GM18873 (cell line): ENCODE measurements around the gene GPR137.

ENCODE experiments used
- ATAC-seq: cut with Tn5 transposase; IDR thresholded peaks from one replicate; pipeline ENCODE4 v1.9.1; 2021; ENCODE audit warnings: mild to moderate bottlenecking, moderate library complexity, moderate number of reproducible peaks; ENCODE audit not compliant: unreplicated experiment, low FRiP score

GPR137 gene

DNA sequence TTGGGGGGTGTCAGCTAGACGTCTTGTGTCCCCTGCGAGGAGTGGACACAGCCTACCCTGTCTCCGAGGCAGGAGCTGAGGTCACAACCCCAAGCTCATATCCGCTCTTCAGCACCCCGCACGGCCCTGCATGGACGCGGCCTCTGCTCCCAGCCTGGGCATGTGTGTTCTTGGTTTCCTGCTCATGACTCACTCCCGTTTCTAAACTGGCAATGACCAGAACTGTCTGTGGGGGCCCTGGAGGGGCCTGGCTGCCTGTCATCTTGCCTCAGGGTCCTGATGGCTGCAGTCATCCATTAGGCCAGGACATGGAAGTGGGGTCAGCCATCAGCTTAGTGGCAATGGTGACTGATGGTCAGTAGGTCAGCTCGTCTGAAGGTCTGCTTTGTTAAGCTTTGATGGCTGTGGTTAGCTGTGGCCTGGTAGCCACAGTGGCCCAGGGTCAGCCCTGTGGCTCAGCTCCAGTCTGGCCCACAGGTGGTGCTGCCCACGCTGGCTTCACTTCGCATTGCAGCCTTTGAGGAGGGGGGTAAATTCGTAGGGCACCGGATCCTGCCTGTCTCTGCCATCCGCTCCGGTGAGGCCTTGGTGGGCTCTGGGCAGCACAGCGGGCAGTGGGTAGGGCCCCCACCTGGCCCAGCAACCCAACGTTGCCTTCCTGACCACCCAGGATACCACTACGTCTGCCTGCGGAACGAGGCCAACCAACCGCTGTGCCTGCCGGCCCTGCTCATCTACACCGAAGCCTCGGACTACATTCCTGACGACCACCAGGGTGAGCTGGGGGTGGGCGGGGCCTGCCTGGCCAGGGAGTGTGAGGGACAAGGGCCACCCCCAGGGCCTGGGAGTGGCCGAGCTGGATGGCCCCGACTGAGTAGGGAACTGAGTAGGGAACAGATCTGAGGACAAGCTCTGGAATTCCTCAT, 22.4 kb upstream of the GPR137 start:
- no peak for ATAC-seq

DNA sequence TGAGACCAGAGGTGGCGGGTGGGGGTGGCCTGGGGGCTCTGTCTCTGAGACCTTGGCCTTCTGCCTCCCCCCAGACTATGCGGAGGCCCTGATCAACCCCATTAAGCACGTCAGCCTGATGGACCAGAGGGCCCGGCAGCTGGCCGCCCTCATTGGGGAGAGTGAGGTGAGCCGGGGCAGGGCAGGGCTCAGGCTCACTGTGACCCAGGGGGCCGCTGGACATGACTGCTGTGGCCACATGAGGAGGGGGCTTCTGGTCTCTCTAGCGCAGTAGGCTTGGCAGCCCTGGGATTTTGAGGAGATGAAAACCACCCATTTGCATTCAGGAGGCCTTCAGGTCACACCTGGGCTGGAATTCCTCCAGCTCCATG, 21.7 kb upstream of the GPR137 start:
- ATAC-seq: no peak

DNA sequence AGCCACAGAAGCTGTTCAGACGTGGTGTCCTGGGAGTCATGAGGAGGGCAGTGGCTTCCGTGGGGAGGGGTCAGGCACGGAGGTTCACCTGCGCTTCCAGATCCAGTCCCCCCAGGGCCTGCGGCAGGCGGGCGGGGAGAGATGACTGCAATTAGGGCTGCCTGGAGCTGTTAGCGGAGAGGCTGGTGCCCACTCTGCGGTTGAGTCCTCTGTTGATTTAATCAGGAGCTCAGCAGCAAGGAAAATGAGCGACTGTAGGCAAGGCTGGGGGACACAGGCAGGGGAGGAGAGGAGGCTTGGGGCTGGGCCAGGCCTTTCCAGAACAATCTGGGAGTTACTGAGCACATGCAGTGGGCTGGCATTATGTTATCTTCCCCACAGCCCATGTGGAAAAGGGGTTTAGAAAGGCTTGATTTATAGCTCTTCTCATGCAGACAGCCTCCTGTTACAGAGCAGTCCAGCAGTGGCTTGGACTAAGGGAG, 21.2 kb upstream of the GPR137 start:
- no peak for ATAC-seq

DNA sequence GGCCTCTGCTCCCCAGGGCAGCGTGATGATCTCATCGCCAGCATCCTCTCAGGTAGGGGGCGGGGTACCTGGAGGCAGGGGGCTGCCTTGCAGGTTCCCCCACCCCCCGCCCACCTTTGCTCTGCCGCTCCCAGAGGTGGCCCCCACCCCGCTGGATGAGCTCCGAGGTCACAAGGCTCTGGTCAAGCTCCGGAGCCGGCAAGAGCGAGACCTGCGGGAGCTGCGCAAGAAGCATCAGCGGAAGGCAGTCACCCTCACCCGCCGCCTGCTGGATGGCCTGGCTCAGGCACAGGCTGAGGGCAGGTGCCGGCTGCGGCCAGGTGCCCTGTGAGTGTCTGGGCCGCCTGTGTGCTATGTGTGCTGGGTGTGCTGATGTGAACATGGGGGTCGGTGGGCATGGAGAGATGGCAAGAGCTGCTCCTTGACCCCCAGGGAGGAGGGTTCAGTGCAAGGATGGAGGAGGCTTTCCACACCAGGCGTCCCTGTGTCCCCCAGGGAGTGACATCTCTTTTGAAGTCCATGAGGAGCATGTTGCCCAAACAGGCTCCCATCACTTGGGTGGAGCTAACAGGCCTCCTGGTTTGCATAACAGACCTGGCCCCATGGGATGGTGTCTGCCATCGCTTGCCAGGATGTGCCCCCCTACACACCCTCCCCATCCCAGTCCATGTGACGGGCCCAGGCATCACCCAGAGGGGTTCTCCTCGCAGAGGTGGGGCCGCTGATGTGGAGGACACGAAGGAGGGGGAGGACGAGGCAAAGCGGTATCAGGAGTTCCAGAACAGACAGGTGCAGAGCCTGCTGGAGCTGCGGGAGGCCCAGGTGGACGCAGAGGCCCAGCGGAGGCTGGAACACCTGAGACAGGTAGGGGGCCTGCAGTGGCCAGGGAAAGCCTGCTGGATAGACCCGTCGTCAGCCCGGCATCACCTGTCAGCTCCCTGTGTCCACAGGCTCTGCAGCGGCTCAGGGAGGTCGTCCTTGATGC, 20.2 kb upstream of the GPR137 start:
- no peak for ATAC-seq

DNA sequence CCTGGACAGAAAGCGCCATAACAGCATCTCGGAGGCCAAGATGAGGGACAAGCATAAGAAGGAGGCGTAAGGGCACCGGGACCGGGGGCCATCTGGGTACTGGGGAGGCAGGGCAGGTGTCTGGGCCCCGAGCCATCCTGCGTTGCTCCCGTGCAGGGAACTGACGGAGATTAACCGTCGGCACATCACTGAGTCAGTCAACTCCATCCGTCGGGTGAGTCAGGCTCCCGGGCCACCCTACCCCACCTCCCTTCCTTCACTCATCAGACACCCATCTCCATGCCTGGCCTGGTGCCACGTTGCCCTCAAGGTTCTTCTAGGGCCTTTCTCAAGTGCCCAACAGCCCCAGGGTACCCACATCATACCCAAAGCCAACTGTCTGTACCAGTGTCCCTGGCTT, 19.3 kb upstream of the GPR137 start:
- ATAC-seq: no peak

DNA sequence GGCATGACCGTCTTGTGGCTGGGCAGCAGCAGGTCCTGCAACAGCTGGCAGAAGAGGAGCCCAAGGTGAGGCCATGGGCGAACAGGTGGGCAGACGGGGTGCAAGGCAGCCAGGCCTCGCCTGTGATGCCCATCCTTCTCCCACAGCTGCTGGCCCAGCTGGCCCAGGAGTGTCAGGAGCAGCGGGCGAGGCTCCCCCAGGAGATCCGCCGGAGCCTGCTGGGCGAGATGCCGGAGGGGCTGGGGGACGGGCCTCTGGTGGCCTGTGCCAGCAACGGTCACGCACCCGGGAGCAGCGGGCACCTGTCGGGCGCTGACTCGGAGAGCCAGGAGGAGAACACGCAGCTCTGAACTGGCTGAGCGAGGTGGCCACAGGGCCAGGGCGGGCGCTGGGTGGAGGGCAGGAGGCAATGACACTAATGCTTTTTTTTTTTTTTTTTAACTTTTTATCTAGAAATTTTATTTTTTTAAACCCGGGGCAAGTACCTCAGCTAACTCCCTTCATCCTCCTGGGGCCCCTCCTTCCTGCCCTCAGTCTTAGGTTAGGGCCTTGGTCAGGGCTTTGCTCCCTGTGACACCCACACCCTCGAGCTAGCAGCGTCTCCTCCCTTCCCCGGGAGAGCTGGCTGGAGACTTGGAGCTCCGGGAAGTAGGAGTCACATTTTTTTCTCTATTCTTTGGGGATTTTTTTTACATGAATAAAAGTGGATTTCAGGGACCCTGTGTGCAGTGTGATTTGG, 18.3 kb upstream of the GPR137 start:
- ATAC-seq: no peak

DNA sequence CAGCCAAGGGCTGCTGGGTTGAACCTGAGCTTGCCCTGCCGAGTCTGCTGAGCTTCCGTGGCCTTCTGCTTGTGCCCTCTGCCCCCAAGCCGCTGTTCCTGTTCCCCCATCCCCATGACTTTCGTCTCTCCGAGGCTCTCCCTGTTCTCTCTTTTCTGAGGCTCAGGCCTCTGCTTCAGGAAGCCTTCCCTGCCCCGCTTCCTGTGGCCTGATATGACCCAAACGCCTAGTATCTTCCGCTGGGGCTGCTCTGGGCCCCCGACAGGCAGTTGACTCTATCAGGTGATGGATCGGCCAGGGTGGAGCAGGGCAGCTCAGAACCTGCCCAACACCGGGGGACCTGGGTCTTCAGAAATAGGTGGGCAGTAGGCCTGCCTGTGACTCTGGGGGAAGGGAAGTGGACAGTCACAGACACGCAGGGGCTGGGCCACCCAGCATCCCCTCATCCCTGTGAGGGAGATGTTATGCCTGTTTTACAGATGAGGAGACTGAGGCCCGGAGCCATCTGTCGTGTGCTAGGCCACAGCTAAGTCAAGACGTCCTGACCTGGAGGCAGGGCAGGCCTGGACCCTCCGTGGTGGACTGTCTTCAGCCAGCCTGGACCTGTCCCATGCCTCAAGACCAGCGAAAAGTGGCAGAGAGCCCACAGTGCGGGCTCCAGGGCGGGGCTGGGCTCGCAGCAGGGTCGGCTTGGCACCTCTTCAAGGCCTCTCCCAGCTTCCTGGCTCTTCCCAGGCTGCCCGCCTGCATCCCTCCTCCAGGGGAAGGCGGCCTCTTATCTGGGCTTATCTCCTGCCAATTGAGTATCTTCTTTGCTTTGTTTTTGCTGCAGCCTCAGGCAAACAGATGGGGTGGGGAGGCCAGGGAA, 17.4 kb upstream of the GPR137 start:
- ATAC-seq: no peak

DNA sequence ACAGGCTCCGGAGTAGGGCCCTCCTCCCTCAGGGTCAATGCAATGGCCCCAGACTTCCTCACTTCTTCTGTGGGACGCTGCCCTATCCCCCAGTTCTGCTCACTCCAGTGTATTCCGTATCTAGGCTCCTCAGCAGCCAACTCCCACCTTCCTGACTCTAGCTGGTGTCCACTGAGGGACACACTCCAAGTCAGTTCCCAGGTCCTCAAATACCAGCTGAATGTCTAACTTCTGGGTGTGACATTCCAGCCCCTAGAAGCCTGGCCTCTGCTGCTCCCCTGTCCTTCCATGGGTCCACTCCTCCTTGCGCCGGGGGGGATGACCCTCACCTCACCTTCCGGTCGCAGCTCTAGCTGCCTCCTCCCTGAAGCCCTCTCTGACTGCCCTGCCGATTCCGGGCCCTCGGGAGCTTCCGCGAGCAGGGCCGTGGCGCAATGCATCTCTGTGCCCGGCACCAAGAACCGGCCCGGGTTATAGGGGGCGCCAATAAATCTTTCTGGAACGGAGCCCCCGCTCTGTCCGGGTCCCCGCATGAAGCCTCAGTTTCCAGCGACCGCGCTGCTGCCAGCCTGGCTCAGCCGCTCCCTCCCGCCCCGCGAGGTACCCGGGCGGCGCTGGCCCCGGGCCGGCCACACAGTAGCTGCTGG, 16.6 kb upstream of the GPR137 start:
- peak; percentile 3 for ATAC-seq

DNA sequence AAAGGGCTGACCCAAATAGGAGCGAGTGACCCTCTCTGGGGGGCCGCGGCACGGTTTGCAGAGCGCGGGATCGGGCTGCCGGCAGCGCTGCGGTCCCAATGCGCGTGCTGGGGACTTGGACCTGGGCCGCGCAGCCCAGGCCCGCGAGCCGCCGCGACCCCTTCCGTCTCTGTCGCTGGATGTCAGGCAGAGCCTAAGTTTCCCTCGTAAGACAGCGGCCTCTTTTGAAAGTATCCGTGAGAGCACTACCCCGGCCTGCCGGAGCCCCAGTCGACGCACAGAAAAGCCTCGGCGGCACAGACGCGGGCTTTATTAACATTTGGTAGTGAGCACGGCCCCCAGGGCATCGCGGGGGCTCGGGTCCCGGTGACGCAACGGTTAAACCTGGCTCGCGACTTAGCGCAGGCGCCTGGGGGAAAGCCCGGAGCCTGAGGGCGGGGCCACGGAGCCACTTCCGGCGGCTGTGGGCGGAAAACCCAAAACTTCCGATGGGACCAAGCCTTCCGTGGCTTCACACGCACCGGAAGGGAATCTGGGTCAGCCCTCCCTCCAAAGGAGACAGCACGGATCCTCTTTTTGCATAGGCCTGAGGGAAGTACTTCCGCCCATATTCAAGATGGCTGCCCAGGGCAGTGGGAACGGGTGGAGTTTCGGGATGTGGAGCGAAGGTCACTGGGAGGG, 16.0 kb upstream of the GPR137 start:
- ATAC-seq: peak; percentile 71

DNA sequence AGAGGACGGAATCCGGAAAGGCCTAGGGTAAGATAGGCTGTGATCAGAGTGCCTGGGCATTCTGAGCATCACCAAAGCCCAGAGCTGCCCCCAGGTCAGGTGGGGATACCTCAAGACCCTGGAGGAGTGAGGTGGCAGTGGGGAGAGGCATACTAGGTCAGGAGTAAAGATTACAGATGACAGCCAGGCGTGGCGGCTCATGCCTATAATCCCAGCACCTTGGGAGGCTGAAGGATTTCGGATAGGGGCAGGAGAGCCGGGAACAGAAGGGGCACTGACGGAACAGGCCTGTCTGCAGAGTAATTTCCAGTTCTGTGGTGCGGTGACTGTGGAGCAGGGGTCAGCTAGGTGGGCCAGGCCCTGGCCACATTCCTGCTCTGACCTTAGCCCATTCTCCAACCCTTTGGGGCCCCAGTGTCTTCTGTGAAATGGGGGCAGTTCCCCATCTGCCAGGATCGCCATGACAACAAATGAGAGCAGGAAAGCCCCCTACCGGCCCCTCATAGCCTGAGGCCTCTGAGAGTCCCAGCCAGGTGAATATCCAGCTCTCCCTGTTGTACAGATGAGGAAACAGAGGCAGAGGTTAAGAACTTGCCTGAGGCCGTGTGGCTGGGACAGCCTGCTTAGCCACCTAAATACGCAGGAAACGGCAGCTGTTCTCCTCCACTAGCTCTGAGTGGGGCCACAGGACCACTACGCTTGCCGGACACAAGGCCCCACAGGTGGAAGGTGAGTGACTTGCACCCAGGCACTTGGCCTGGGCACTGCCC, 10.4 kb upstream of the GPR137 start:
- ATAC-seq: no peak

DNA sequence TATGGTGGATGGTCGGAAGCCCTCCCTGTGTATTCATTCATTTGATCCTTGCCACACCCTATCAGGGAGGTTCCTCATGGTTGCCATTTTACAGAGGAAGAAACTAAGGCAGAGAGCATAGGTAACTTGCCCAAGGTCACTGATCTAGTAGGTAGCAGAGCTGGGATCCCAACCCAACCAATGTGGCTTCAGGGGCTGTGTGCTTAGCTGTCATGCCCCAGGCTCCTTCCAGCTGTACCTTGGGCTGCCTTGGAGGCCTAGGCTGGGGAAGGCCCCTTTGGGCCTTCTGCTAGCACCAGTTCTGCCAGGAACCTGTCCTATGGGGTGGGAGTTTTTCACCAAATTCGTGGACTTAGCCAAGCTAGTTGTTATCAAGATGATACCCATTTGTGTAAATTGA, 9.8 kb upstream of the GPR137 start:
- no peak for ATAC-seq

DNA sequence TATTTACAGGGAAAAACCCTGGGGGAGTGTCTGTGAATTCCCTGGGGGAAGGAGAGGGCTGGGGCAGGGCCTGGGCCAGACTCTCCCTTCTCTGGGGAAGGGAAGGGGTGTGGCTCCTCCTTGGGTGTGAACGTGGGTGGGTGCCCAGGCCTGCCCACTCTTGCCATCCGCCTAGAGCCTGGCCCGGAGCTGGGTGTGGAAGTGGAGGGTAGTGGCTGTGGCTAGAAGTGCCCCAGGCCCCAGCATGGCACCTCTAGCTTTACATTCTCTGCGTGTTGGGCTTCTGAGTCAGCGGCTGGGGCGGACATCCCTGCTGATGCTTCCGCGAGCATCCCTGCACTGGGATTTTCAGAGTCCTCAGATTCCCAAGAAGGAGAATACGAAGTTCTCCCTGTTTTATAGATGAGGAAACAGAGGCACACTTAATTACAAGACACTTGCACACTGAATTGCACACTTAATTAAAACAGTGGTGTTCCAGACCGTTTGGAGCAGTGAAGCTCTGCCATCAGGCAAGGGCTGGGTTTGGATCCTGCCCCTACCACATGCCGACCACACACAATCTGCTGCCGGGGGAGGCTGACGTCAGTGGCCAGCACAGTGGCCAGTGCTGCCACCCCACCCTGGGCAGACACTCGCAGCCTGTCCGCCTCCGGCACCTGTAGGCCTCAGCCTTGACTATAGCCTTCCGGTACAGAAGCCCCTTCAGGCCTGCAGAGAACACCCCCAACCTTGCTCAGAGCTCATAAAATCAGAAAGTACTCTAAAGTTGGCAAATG, 8.8 kb upstream of the GPR137 start:
- no peak for ATAC-seq

DNA sequence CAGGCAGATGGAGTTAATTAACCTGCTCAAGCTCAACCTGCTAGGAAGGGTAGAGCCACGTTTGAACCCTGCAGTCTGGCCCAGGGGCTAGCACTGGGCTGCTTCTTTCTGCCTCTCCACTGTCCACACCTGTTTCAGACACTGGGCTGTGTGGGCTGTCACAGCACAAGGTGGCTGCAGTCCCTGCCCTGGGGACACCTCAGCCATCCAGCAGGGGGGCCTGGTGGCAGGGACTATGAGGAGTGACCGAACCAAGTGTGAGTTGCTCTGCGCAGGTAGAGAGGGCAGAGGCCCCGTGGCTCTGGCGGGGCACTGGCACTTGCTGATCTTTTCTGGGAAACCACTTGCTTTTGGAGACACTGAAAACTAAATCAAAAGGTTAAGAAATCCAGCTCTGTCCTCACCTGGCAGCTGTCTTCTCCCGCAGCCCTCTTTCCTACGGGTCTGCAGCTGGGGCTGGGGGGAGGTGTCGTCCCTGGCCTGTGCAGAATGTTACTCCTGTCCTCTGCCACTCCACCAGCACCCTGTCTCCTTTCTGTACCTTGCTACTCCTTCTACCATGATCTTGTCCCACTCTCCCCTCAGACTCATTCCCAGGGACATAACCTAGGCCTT, 7.0 kb upstream of the GPR137 start:
- no peak for ATAC-seq

DNA sequence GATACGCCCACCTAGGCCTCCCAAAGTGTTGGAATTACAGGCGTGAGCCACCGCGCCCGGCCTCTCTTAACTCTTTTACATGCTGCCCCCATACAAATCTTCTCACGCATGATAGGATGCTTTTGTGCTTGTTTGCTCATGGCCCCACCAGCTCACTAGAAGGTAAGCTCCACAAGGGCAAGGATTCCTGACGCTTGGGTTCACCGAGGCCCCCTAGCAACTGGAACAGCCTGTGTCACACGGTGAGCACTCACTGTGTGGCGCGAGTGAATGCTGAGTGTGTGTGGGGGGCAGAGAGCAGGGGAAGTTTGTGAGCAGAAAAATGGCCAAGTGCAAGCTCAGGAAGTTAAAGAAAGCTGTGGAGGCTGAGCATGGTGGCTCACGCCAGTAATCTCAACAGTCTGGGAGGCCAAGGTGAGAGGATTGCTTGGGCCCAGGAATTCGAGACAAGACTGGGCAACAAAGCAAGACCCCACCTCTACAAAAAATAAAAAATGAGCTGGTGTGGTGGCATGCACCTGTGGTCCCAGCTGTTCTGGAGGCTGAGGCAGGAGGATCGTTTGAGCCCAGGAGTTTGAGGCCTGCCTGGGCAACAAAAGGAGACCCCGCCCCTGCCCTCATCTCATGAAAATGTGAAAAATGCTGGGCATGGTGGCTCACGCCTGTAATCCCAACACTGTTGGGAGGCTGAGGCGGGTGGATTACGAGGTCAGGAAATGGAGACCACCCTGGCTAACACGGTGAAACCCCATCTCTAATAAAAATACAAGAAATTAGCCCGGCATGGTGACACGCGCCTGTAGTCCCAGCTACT, 3.5 kb upstream of the GPR137 start:
- ATAC-seq: no peak

DNA sequence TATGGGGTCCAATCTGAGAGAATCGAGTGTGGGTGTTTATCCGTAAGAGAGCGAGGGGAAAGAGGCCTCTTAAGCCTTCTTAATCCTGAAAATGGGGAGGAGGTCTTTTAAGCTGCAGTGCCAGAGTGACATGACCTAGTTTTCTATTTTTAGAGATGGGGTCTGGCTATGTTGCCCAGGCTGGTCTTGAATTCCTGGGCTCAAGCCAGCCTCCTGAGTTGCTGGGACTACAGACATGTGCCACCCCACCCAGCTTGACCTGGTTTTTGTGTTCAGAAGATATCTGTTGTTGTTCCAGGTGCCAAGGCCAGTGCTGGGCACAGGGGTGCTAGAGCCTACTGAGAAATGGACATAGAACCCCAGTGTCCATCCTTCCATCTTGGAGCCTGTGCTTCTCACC, 2.6 kb upstream of the GPR137 start:
- ATAC-seq: no peak
